HepG2 (cell line): ENCODE data around the gene DST. TPM values are rescaled to one million over a fixed set of nuclear protein-coding genes. Genes with fewer than 3 reads are reported as not detected.

Experiments used
- DPF2 ChIP-seq: sonication (generic); formaldehyde crosslinking; IDR thresholded peaks from 2 replicates; pipeline ENCODE4 v1.4.0; 2020; ENCODE audit warnings: mild to moderate bottlenecking, low read depth, missing genetic modification reagents, borderline replicate concordance
- EEA1 ChIP-seq: sonication (generic); formaldehyde crosslinking; IDR thresholded peaks from 2 replicates; pipeline ENCODE4 v1.5.1; 2020; ENCODE audit warnings: mild to moderate bottlenecking, missing genetic modification reagents, borderline replicate concordance
- GMEB2 ChIP-seq: IDR thresholded peaks from 2 replicates; pipeline ENCODE4 v1.6.1; 2016; ENCODE audit warnings: missing biosample characterization, missing genetic modification reagents, low read depth
- IRF9 ChIP-seq: sonication (generic); formaldehyde crosslinking; IDR thresholded peaks from 2 replicates; pipeline ENCODE4 v1.8.0; 2022; ENCODE audit warnings: missing genetic modification reagents, mild to moderate bottlenecking, borderline replicate concordance
- KAT7 ChIP-seq: IDR thresholded peaks from 2 replicates; pipeline ENCODE4 v1.6.1; 2018; ENCODE audit warnings: borderline replicate concordance, missing compliant biosample characterization
- KLF13 ChIP-seq: sonication (generic); formaldehyde crosslinking; IDR thresholded peaks from 2 replicates; pipeline ENCODE4 v1.4.0; 2020; ENCODE audit warnings: mild to moderate bottlenecking, missing genetic modification reagents
- MLX ChIP-seq: IDR thresholded peaks from 2 replicates; pipeline ENCODE4 v1.6.1; 2016
- NR1H2 ChIP-seq: sonication (generic); formaldehyde crosslinking; IDR thresholded peaks from 2 replicates; pipeline ENCODE4 v1.8.1; 2022; ENCODE audit warnings: low read depth, missing genetic modification reagents, borderline replicate concordance
- TAF1 ChIP-seq: sonication (generic); formaldehyde crosslinking; IDR thresholded peaks from 2 replicates; pipeline ENCODE4 v1.4.0; 2020; ENCODE audit warnings: missing genetic modification reagents
- TEAD3 ChIP-seq: optimal IDR thresholded peaks from 2 replicates; pipeline ENCODE3; 2016; ENCODE audit warnings: borderline replicate concordance
- TOPORS ChIP-seq: sonication (generic); formaldehyde crosslinking; IDR thresholded peaks from 2 replicates; pipeline ENCODE4 v1.8.0; 2023; ENCODE audit warnings: mild to moderate bottlenecking, missing genetic modification reagents
- ZNF101 ChIP-seq: sonication (generic); formaldehyde crosslinking; IDR thresholded peaks from 2 replicates; pipeline ENCODE4 v1.4.0; 2020; ENCODE audit warnings: mild to moderate bottlenecking, low read depth, missing genetic modification reagents, borderline replicate concordance
- ZNF777 ChIP-seq: sonication (generic); formaldehyde crosslinking; IDR thresholded peaks from 2 replicates; pipeline ENCODE4 v1.4.0; 2020; ENCODE audit warnings: missing genetic modification reagents
- ZNF800 ChIP-seq: sonication (generic); formaldehyde crosslinking; IDR thresholded peaks from 2 replicates; pipeline ENCODE4 v1.4.0; 2020; ENCODE audit warnings: missing genetic modification reagents
- ZNF891 ChIP-seq: sonication (generic); formaldehyde crosslinking; IDR thresholded peaks from 2 replicates; pipeline ENCODE4 v1.5.0; 2020; ENCODE audit warnings: mild to moderate bottlenecking, missing genetic modification reagents
- polyA plus RNA-seq, 8 experiments: library from polyadenylated mRNA; depleted of rRNA in 3 of 8; stranded (reverse) in 7 of 8; unstranded in 1 of 8; fragments of >200 nt; fragmentation: Illumina TruSeq in 4 of 8; extraction: Trizol in 4 of 8; gene quantifications; 2 replicates each; pipeline versions ENCODE4 v1.2.1 to v1.2.3, GENCODE V29; 2011 to 2016; ENCODE audit warnings: low read depth in 4 of 8, missing spikeins in 1 of 8, mixed read lengths in 1 of 8; ENCODE audit not compliant: insufficient read depth in 1 of 8
- total RNA-seq, 5 experiments: library from RNA; depleted of rRNA; stranded (reverse); fragments of >200 nt; fragmentation: Illumina TruSeq; extraction: Trizol; gene quantifications; 2 replicates each; pipeline ENCODE4 v1.2.3, GENCODE V29; 2016; ENCODE audit warnings: low read depth in 1 of 5
- TF ChIP-seq, protein P1 (sequence below): sonication (generic); formaldehyde crosslinking; IDR thresholded peaks from 2 replicates; pipeline ENCODE4 v1.5.1; 2020; ENCODE audit warnings: mild to moderate bottlenecking, missing genetic modification reagents
- TF ChIP-seq, protein P2 (sequence below): IDR thresholded peaks from 2 replicates; pipeline ENCODE4 v1.6.1; 2016; ENCODE audit warnings: missing compliant biosample characterization, missing genetic modification reagents, borderline replicate concordance
- TF ChIP-seq, protein P3 (sequence below): sonication (generic); formaldehyde crosslinking; IDR thresholded peaks from 2 replicates; pipeline ENCODE4 v1.8.0; 2022; ENCODE audit warnings: missing genetic modification reagents, low read depth, mild to moderate bottlenecking, borderline replicate concordance

The DST gene
- total and polyA plus RNA-seq, 2 of the 13 experiments (the other 11 are each of a cell fraction or from before 2014, with no cell fraction given) = 64.4 to 89.0 TPM

DNA sequence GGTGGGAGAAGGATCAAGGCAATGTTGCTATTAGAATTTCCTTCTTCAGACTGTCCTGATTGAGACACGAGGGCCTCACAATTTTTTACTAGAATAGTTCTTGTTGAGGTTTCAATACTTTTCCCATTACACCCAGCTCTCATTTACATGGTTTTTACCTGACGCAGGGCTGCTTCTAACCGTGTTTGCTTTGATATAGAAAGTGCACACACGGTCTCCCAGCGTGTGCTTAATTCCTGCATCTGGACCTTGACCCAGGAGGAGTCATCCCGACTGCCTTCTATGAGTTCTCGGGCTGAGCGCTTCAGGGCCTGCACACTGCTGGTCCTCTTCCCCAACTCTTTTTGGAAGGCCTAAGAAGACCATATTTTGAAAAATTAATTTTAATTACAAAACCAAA is 160.2 kb downstream of the DST start (continued):
- TF ChIP-seq, protein P1, sequence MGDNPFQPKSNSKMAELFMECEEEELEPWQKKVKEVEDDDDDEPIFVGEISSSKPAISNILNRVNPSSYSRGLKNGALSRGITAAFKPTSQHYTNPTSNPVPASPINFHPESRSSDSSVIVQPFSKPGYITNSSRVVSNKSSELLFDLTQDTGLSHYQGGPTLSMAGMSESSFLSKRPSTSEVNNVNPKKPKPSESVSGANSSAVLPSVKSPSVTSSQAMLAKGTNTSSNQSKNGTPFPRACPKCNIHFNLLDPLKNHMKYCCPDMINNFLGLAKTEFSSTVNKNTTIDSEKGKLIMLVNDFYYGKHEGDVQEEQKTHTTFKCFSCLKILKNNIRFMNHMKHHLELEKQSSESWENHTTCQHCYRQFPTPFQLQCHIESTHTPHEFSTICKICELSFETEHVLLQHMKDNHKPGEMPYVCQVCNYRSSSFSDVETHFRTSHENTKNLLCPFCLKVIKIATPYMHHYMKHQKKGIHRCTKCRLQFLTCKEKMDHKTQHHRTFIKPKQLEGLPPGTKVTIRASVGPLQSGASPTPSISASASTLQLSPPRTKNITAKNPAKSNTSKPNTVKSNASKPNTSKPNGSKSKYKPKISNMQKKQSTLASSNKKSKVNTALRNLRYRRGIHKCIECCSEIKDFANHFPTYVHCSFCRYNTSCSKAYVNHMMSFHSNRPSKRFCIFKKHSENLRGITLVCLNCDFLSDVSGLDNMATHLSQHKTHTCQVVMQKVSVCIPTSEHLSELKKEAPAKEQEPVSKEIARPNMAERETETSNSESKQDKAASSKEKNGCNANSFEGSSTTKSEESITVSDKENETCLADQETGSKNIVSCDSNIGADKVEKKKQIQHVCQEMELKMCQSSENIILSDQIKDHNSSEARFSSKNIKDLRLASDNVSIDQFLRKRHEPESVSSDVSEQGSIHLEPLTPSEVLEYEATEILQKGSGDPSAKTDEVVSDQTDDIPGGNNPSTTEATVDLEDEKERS = no peak
- TF ChIP-seq MLX (CRISPR knock-in tag) (peak; percentile 70; the same call in 1 of the 2 replicates), ZNF800 (CRISPR knock-in tag) (0 out of 2 replicates have a peak, but pooled peaks have one; percentile 44), ZNF101 (no peak), GMEB2 (CRISPR knock-in tag) (no peak), KLF13 (CRISPR knock-in tag) (no peak), TOPORS (CRISPR knock-in tag) (no peak), ZNF891 (CRISPR knock-in tag) (no peak), NR1H2 (CRISPR knock-in tag) (no peak), TAF1 (no peak), EEA1 (CRISPR knock-in tag) (no peak), ZNF777 (CRISPR knock-in tag) (no peak), DPF2 (CRISPR knock-in tag) (0 out of 2 replicates have a peak, but pooled peaks have one; percentile 24), IRF9 (no peak), KAT7 (CRISPR knock-in tag) (no peak), TEAD3 (CRISPR knock-in tag) (peak; percentile 74)
- TF ChIP-seq, protein P2, sequence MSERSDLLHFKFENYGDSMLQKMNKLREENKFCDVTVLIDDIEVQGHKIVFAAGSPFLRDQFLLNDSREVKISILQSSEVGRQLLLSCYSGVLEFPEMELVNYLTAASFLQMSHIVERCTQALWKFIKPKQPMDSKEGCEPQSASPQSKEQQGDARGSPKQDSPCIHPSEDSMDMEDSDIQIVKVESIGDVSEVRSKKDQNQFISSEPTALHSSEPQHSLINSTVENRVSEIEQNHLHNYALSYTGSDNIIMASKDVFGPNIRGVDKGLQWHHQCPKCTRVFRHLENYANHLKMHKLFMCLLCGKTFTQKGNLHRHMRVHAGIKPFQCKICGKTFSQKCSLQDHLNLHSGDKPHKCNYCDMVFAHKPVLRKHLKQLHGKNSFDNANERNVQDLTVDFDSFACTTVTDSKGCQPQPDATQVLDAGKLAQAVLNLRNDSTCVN (CRISPR knock-in tag) = no peak
- TF ChIP-seq, protein P3, sequence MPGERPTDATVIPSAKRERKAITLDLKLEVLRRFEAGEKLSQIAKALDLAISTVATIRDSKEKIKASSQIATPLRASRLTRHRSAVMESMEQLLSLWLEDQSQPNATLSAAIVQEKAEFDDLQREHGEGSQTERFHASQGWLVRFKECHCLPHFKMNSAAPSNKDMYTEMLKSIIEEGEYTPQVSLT (CRISPR knock-in tag) = no peak
